ENCODE results near the gene SLC28A1. TPM values are rescaled to one million over a fixed set of nuclear protein-coding genes. Genes with fewer than 3 reads are reported as not detected.

Gene SLC28A1
- total RNA-seq, 2 experiments from 2014 or later = not detected

DNA sequence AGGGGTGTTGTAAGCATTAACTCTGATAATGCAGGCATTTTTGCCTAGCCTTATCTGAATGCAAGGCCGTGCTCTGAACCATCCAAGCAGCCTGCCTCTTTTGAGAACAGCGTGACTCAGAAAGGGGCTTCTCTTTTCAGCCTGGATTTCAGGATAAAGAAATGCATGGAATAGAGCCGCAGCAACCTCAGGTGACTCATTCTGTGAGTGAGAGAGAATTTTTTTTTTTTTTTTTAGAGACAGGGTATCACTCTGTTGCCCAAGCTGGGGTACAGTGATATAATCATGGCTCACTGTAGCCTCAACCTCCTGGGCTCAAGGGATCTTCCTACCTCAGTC is 76.6 kb downstream of the SLC28A1 start:
- no TSS peak for BruUV-seq (replicated peaks)
- intact Hi-C loops (cut with micrococcal nuclease; ENCODE audit: unreplicated experiment) = no loop called here
- H3K9me3 ChIP-seq (ENCODE audit: low read length) = no peaks in the 10 kb centered on the region
- H3K79me2 ChIP-seq (ENCODE audit: insufficient read depth, low read depth, low read length) = no peaks in the 10 kb centered on the region
- peaks cover 7% of the 10 kb centered on the region for H3K4me1 ChIP-seq (ENCODE audit: insufficient read depth, low read length, poor library complexity, severe bottlenecking)
- H2AFZ ChIP-seq (ENCODE audit: low read length) = no peak overlapping the region
- no peak overlapping the region for H3K4me3 ChIP-seq (ENCODE audit: low read depth, low read length, poor library complexity, severe bottlenecking)
- no peaks in the 10 kb centered on the region for H3K36me3 ChIP-seq (ENCODE audit: insufficient read depth, low read length)
- ChIA-PET POLR2A (no interaction called here), CTCF (ENCODE audit: unreplicated experiment) (no interaction called here)
- no peaks in the 10 kb centered on the region for H3K9me2 ChIP-seq (ENCODE audit: insufficient read depth, low read length)
- no peak for TF ChIP-seq EZH2phosphoT487 (IDR thresholded peaks at IDR 0.05; ENCODE audit: borderline replicate concordance, low read depth, low read length)
- TF ChIP-seq CTCF (conservative IDR thresholded peaks at IDR 0.05; ENCODE audit: low read length) = no peak
- no peaks in the 10 kb centered on the region for H4K20me1 ChIP-seq (ENCODE audit: insufficient read depth, low read length)
- no peak for DNase-seq (ENCODE audit: low spot score)
- H3K27ac ChIP-seq (ENCODE audit: low read depth, low read length, poor library complexity, severe bottlenecking) = no peak overlapping the region
- H3K4me2 ChIP-seq (ENCODE audit: low read length) = no peak overlapping the region

DNA sequence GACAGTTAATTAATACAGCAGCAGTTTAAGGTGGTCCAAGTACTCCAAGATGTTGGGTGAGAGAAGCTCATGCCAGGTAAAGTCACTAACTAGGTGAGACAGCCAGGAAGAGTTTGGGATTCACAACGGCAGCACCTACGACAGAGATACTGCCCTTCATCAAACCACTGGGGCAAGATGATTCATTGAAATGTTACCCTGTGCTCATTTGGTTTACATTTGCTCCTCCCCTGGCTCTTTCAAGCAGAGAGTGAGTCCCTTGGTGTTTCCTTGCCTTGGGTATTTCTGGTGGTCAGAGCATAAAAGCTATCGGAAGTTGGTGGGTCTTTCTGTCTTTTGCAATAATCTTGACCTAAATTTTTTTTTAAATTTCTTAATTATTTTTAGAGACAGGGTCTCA is 77.2 kb downstream of the SLC28A1 start:
- CTCF ChIA-PET (ENCODE audit: unreplicated experiment) = no interaction called here
- intact Hi-C loops (cut with micrococcal nuclease; ENCODE audit: unreplicated experiment) = no loop called here

DNA sequence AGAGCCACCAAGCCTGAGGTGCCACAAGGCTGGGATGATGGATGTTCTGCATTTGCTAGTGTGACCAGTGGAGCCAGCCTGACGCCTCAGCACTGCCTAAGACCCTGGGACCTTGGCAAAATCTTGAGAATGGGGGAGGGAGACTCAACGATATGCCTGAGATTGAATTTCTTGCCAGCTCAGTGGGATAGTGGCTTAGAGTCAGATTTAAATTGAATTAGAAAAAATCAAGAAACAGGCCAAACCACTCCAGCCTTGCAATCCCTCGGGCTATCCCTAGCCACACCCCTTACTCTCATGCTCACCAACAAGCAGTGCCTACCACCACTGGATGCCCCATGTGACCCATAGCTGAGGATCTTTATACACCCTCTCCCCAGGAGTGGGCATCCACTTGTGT is 78.5 kb downstream of the SLC28A1 start:
- no peak for DNase-seq (ENCODE audit: low spot score)
- Histone ChIP-seq H3K9me3 (ENCODE audit: low read length) (no peaks in the 10 kb centered on the region), H3K4me1 (ENCODE audit: insufficient read depth, low read length, poor library complexity, severe bottlenecking) (peaks cover 7% of the 10 kb centered on the region), H4K20me1 (ENCODE audit: insufficient read depth, low read length) (no peaks in the 10 kb centered on the region), H3K4me2 (ENCODE audit: low read length) (no peak overlapping the region), H2AFZ (ENCODE audit: low read length) (no peak overlapping the region), H3K79me2 (ENCODE audit: insufficient read depth, low read depth, low read length) (no peaks in the 10 kb centered on the region), H3K4me3 (ENCODE audit: low read depth, low read length, poor library complexity, severe bottlenecking) (no peak overlapping the region), H3K27ac (ENCODE audit: low read depth, low read length, poor library complexity, severe bottlenecking) (no peak overlapping the region), H3K9me2 (ENCODE audit: insufficient read depth, low read length) (no peaks in the 10 kb centered on the region), H3K36me3 (ENCODE audit: insufficient read depth, low read length) (no peaks in the 10 kb centered on the region)
- ChIA-PET POLR2A (interaction anchor here (0.5 to 0.6 kb wide), 2 partner anchors 157 to 396 kb away, joined by 4 to 6 read pairs; no protein-coding TSS in a partner anchor), CTCF (ENCODE audit: unreplicated experiment) (no interaction called here)
- no TSS peak for BruUV-seq (replicated peaks)
- intact Hi-C loops (cut with micrococcal nuclease; ENCODE audit: unreplicated experiment) = no loop called here
- no peak for TF ChIP-seq CTCF (conservative IDR thresholded peaks at IDR 0.05; ENCODE audit: low read length)
- TF ChIP-seq EZH2phosphoT487 (IDR thresholded peaks at IDR 0.05; ENCODE audit: borderline replicate concordance, low read depth, low read length) = no peak

More for the DNA sequence above, 77.2 kb downstream of the SLC28A1 start:
- no peaks in the 10 kb centered on the region for H3K79me2 ChIP-seq (ENCODE audit: insufficient read depth, low read depth, low read length)
- H3K27ac ChIP-seq (ENCODE audit: low read depth, low read length, poor library complexity, severe bottlenecking) = no peak overlapping the region
- no peaks in the 10 kb centered on the region for H4K20me1 ChIP-seq (ENCODE audit: insufficient read depth, low read length)
- H3K9me2 ChIP-seq (ENCODE audit: insufficient read depth, low read length) = no peaks in the 10 kb centered on the region
- no TSS peak for BruUV-seq (replicated peaks)
- no peak for TF ChIP-seq EZH2phosphoT487 (IDR thresholded peaks at IDR 0.05; ENCODE audit: borderline replicate concordance, low read depth, low read length)
- TF ChIP-seq CTCF (conservative IDR thresholded peaks at IDR 0.05; ENCODE audit: low read length) = no peak
- H3K9me3 ChIP-seq (ENCODE audit: low read length) = no peaks in the 10 kb centered on the region
- no peak overlapping the region for H3K4me3 ChIP-seq (ENCODE audit: low read depth, low read length, poor library complexity, severe bottlenecking)
- H3K4me2 ChIP-seq (ENCODE audit: low read length) = no peak overlapping the region
- no peak overlapping the region for H2AFZ ChIP-seq (ENCODE audit: low read length)
- no peaks in the 10 kb centered on the region for H3K36me3 ChIP-seq (ENCODE audit: insufficient read depth, low read length)
- no peak for DNase-seq (ENCODE audit: low spot score)
- POLR2A ChIA-PET = no interaction called here
- H3K4me1 ChIP-seq (ENCODE audit: insufficient read depth, low read length, poor library complexity, severe bottlenecking) = peaks cover 7% of the 10 kb centered on the region

Data from OCI-LY7 (cell line).